GM23248 (cell line): ENCODE data around the gene ANO6. TPM values are rescaled to one million over a fixed set of nuclear protein-coding genes. Genes with fewer than 3 reads are reported as not detected.

ENCODE experiments used
- DNase-seq: peaks from one replicate; pipeline ENCODE4 v3.0.0-alpha.2; 2015
- H2AFZ ChIP-seq: fragments of 200-600 bp; sonication (generic); 2 replicates; pipeline ENCODE4 v1.6.1; 2016; ENCODE audit warnings: antibody characterized with exemption
- H3F3A ChIP-seq: fragments of 200-600 bp; sonication (generic); 2 replicates; pipeline ENCODE4 v1.6.1; 2016; ENCODE audit warnings: mild to moderate bottlenecking, antibody characterized with exemption, mixed run types; ENCODE audit not compliant: insufficient read depth
- H3K27ac ChIP-seq: fragments of 200-600 bp; sonication (generic); 2 replicates; pipeline ENCODE4 v1.5.1; 2016; ENCODE audit warnings: mild to moderate bottlenecking
- H3K27me3 ChIP-seq: fragments of 200-600 bp; sonication (generic); replicated peaks from 2 replicates; pipeline ENCODE4 v1.6.1; 2016; ENCODE audit warnings: mild to moderate bottlenecking; ENCODE audit not compliant: insufficient read depth
- H3K36me3 ChIP-seq: fragments of 200-600 bp; sonication (generic); 2 replicates; pipeline ENCODE4 v1.6.1; 2016; ENCODE audit warnings: low read depth, mild to moderate bottlenecking
- H3K4me1 ChIP-seq: fragments of 200-600 bp; sonication (generic); 2 replicates; pipeline ENCODE4 v1.6.1; 2016; ENCODE audit warnings: mild to moderate bottlenecking; ENCODE audit not compliant: insufficient read depth
- H3K4me2 ChIP-seq: fragments of 200-600 bp; sonication (generic); one replicate; pipeline ENCODE4 v1.6.1; 2016; ENCODE audit warnings: mild to moderate bottlenecking; ENCODE audit not compliant: unreplicated experiment
- H3K4me3 ChIP-seq: fragments of 200-600 bp; sonication (generic); 2 replicates; pipeline ENCODE4 v1.5.1; 2016; ENCODE audit warnings: mild to moderate bottlenecking
- H3K79me2 ChIP-seq: fragments of 200-600 bp; sonication (generic); 2 replicates; pipeline ENCODE4 v1.6.1; 2016; ENCODE audit warnings: mild to moderate bottlenecking; ENCODE audit not compliant: insufficient read depth
- H3K9ac ChIP-seq: fragments of 200-600 bp; sonication (generic); 2 replicates; pipeline ENCODE4 v1.6.1; 2016; ENCODE audit warnings: mild to moderate bottlenecking
- H3K9me2 ChIP-seq: fragments of 200-600 bp; sonication (generic); 2 replicates; pipeline ENCODE4 v1.6.1; 2016; ENCODE audit warnings: mixed run types, mild to moderate bottlenecking, moderate library complexity; ENCODE audit not compliant: insufficient read depth
- H3K9me3 ChIP-seq: fragments of 200-600 bp; sonication (generic); one replicate; pipeline ENCODE4 v1.6.1; 2017; ENCODE audit warnings: low read depth
- H4K20me1 ChIP-seq: fragments of 200-600 bp; sonication (generic); 2 replicates; pipeline ENCODE4 v1.6.0; 2016; ENCODE audit not compliant: insufficient read depth
- EZH2 ChIP-seq: fragments of 200-600 bp; sonication (generic); IDR thresholded peaks from 2 replicates; pipeline ENCODE4 v1.6.1; 2018; ENCODE audit warnings: antibody characterized with exemption, mild to moderate bottlenecking; ENCODE audit not compliant: insufficient read depth, poor library complexity, severe bottlenecking
- EZH2phosphoT487 ChIP-seq: fragments of 200-600 bp; sonication (generic); IDR thresholded peaks from 2 replicates; pipeline ENCODE4 v1.6.1; 2018; ENCODE audit warnings: antibody characterized with exemption, moderate library complexity, mild to moderate bottlenecking, low read depth; ENCODE audit not compliant: insufficient read depth
- WGBS, 2 experiments: methylation state at CpG; one replicate each; pipeline ENCODE4 v1.1.6; 2015 to 2017; ENCODE audit warnings: low lambda C conversion rate in 2 of 2, low coverage in 1 of 2; ENCODE audit errors: missing lambda C conversion rate in 2 of 2; 5-methylcytosine and 5-hydroxymethylcytosine counted together
- in situ Hi-C: fragments of 300-500 bp; cut with MboI; formaldehyde crosslinking; loops from 2 replicates; pipeline ENCODE4 v1.15.0; 2020
- polyA plus RNA-seq: library from polyadenylated mRNA; unstranded; fragments of >200 nt; fragmentation: Nextera tagmentation; extraction: Ambion mirVana; gene quantifications from 2 replicates; pipeline ENCODE4 v1.2.1, GENCODE V29; 2016
- total RNA-seq: library from RNA; depleted of rRNA; stranded (reverse); fragments of >200 nt; shearing (Covaris generic); gene quantifications from 2 replicates; pipeline ENCODE4 v1.2.3, GENCODE V29; 2014

ANO6 gene
- total and polyA plus RNA-seq, 2 experiments from 2014 or later = 50.1 to 65.4 TPM

DNA sequence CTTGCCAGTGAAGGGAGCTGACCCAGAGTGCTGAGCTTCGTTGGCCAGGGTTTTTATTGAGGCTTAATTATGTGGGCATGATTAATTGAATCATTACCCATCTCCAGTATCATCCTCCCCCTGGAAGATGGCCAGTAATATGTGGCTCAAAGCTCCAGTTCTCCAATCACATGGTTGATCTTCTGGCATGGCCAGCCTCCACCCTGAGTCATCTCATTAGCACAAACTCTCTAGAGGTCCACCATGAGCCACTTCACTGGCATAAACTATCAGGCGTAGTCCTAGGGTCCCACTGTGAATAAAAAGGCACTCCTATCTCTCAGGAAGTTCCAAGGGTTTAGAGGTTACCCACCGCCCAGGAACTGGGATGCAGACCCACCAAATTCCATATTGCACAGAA lies 135.0 kb downstream of the ANO6 start:
- no peaks in the 10 kb centered on the region for H3K9me2 ChIP-seq
- WGBS, 2 experiments = 66 to 70% methylated on average over 3 of the region's 3 CpGs
- peaks cover 29% of the 10 kb centered on the region for H3K36me3 ChIP-seq
- H3K27ac ChIP-seq = no peak overlapping the region
- no peaks in the 10 kb centered on the region for H3F3A ChIP-seq
- no peaks in the 10 kb centered on the region for H3K4me1 ChIP-seq
- H2AFZ ChIP-seq = no peak overlapping the region
- no peaks in the 10 kb centered on the region for H4K20me1 ChIP-seq
- peak; percentile 35 for DNase-seq
- H3K27me3 ChIP-seq = no peaks in the 10 kb centered on the region
- in situ Hi-C loops = no loop called here
- no peaks in the 10 kb centered on the region for H3K79me2 ChIP-seq
- H3K9me3 ChIP-seq = no peaks in the 10 kb centered on the region
- H3K9ac ChIP-seq = no peak overlapping the region
- H3K4me2 ChIP-seq = no peak overlapping the region
- TF ChIP-seq EZH2phosphoT487 (no peak), EZH2 (no peak)
- H3K4me3 ChIP-seq = no peak overlapping the region

DNA sequence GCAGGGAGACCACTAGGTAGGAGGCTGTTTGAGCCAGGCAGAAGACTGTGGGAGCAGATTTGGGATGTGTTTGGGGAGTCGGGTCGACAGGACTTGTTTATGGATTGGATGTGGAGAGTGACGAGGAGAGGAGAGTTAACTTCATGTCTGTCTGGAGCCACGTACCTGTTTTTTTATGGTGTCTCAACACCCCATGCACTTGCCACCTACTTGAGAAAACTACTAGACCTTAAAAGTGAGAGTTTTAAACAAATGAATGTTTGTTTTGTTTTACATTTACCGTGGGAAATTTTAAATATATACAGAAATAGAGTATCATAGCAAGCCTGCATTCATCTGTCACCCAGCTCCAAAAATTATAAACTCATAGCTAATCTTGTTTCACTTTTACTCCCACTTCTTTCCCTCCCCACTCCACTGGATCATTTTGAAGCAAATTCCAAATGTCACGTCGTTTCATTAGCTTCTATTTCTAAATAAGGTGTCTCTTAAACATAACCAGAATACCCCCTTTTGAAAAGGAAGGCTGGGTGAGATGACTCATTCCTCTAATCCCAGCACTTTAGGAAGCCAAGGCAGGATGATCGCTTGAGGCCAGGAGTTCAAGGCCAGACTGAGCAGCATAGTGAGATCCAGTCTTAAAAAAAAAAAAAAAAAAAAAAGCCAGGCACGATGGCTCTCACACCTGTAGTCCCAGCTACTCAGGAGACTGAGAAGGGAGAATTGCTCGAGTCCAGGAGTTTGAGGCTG lies 136.2 kb downstream of the ANO6 start:
- in situ Hi-C loops = no loop called here
- TF ChIP-seq EZH2phosphoT487 = no peak
- no peak for TF ChIP-seq EZH2
- 75 to 76% methylated on average over 10 of the region's 10 CpGs for WGBS, 2 experiments

DNA sequence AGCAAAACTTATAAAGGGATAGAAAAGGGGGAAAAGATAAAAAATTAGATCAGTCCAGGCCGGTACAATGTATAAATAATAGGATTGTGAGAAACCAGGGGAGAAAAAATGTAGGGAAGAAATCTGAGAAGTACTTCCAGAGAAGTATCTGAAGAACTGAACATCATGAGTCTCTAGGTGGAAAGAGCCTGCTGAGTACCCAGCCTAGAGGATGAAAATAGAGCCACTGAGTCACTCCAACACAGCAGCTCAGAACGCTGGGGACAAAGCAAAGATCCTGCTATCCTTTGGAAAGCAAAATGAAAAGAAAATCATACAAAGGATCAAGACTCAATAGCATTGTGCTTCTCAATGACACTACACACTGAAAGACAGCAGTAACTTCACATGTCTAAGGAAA lies 138.0 kb downstream of the ANO6 start:
- H3K4me1 ChIP-seq = peaks cover 13% of the 10 kb centered on the region
- TF ChIP-seq EZH2phosphoT487 (no peak), EZH2 (no peak)
- no peak overlapping the region for H3K27ac ChIP-seq
- no peaks in the 10 kb centered on the region for H3F3A ChIP-seq
- no peak overlapping the region for H3K4me3 ChIP-seq
- no peak overlapping the region for H2AFZ ChIP-seq
- no peak overlapping the region for H3K9ac ChIP-seq
- peaks cover 16% of the 10 kb centered on the region; the same call in 1 of the 2 replicates for H3K36me3 ChIP-seq
- H4K20me1 ChIP-seq = no peaks in the 10 kb centered on the region
- no peaks in the 10 kb centered on the region for H3K79me2 ChIP-seq
- H3K9me2 ChIP-seq = no peaks in the 10 kb centered on the region
- no peak for DNase-seq
- H3K27me3 ChIP-seq = no peaks in the 10 kb centered on the region
- in situ Hi-C loops = no loop called here
- H3K9me3 ChIP-seq = no peaks in the 10 kb centered on the region
- 74 to 79% methylated on average over 2 of the region's 2 CpGs for WGBS, 2 experiments
- H3K4me2 ChIP-seq = no peak overlapping the region

More for the DNA sequence above, 136.2 kb downstream of the ANO6 start:
- no peak overlapping the region for H2AFZ ChIP-seq
- H3K36me3 ChIP-seq = peaks cover 29% of the 10 kb centered on the region
- H3K9me3 ChIP-seq = no peaks in the 10 kb centered on the region
- 0 out of 2 replicates have a peak, but pooled peaks cover 3% of the 10 kb centered on the region for H3K4me1 ChIP-seq
- no peak overlapping the region for H3K27ac ChIP-seq
- H3K4me2 ChIP-seq = no peak overlapping the region
- no peaks in the 10 kb centered on the region for H3K27me3 ChIP-seq
- no peaks in the 10 kb centered on the region for H3K9me2 ChIP-seq
- H3K4me3 ChIP-seq = no peak overlapping the region
- H3K79me2 ChIP-seq = no peaks in the 10 kb centered on the region
- H3K9ac ChIP-seq = no peak overlapping the region
- DNase-seq = no peak
- no peaks in the 10 kb centered on the region for H4K20me1 ChIP-seq
- H3F3A ChIP-seq = no peaks in the 10 kb centered on the region

DNA sequence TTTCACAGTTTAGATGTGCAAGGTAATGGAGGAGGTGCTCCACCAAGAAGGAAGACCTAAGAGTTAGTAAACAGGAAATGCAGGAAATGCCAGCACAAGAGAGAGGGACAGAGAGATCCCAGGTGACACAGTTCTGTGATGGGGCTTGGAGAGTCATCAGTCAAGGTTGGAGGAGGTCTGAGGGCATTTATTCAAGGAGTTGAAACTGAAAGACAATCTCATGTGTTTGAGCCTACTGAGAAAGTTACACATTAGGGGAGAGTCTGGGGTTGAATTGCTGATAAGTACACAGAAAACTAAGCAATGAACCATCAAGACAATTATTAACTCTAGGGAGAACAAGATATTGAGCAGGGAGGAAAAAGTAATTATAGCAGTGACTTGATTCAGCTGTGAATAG lies 138.5 kb downstream of the ANO6 start:
- H3K36me3 ChIP-seq = peaks cover 12% of the 10 kb centered on the region; the same call in 1 of the 2 replicates
- H4K20me1 ChIP-seq = no peaks in the 10 kb centered on the region
- H3K9me3 ChIP-seq = no peaks in the 10 kb centered on the region
- no peaks in the 10 kb centered on the region for H3F3A ChIP-seq
- in situ Hi-C loops = no loop called here
- no peaks in the 10 kb centered on the region for H3K27me3 ChIP-seq
- H3K79me2 ChIP-seq = no peaks in the 10 kb centered on the region
- H3K4me1 ChIP-seq = peaks cover 13% of the 10 kb centered on the region
- no peaks in the 10 kb centered on the region for H3K9me2 ChIP-seq
- H3K27ac ChIP-seq = no peak overlapping the region
- DNase-seq = no peak
- TF ChIP-seq EZH2phosphoT487 = no peak
- no peak for TF ChIP-seq EZH2
- H3K4me3 ChIP-seq = no peak overlapping the region
- H3K9ac ChIP-seq = no peak overlapping the region
- H2AFZ ChIP-seq = no peak overlapping the region
- no peak overlapping the region for H3K4me2 ChIP-seq
